NT2/D1 (cell line): Measurements from ENCODE around the gene KDM4B.

Experiments used
- DNase-seq: peaks from one replicate; pipeline ENCODE4 v3.0.0-alpha.2; 2011; ENCODE audit warnings: low read depth, low spot score
- H3K27me3 ChIP-seq: 2 replicates; pipeline ENCODE4 v1.6.0; 2011; ENCODE audit warnings: mild to moderate bottlenecking; ENCODE audit not compliant: insufficient read length, insufficient read depth
- H3K36me3 ChIP-seq: 2 replicates; pipeline ENCODE4 v1.6.1; 2011; ENCODE audit warnings: mild to moderate bottlenecking, low read length, mixed read lengths; ENCODE audit not compliant: insufficient read depth, insufficient read length
- H3K4me1 ChIP-seq: 2 replicates; pipeline ENCODE4 v1.5.1; 2011; ENCODE audit not compliant: insufficient read depth, insufficient read length
- H3K4me3 ChIP-seq: 2 replicates; pipeline ENCODE4 v1.5.1; 2011; ENCODE audit warnings: low read depth; ENCODE audit not compliant: insufficient read length
- H3K9ac ChIP-seq: 2 replicates; pipeline ENCODE4 v1.6.0; 2011; ENCODE audit warnings: low read depth; ENCODE audit not compliant: insufficient read length
- H3K9me3 ChIP-seq: 2 replicates; pipeline ENCODE4 v1.5.1; 2011; ENCODE audit warnings: mild to moderate bottlenecking, low read length; ENCODE audit not compliant: insufficient read depth
- SUZ12 ChIP-seq: IDR thresholded peaks from 2 replicates; pipeline ENCODE4 v1.6.1; 2011; ENCODE audit not compliant: insufficient read length, insufficient read depth; ENCODE audit errors: extremely low read depth
- YY1 ChIP-seq: IDR thresholded peaks from 2 replicates; pipeline ENCODE4 v1.6.1; 2011; ENCODE audit not compliant: insufficient read length, insufficient read depth
- ZNF274 ChIP-seq: IDR thresholded peaks from 2 replicates; pipeline ENCODE4 v1.6.1; 2011; ENCODE audit warnings: mild to moderate bottlenecking, low read depth, low read length

KDM4B gene

GRCh38 chr19:5152013-5152763 is 183.3 kb downstream of the KDM4B start:
- H3K27me3 ChIP-seq = no peaks in the 10 kb centered on the region
- DNase-seq = no peak
- no peaks in the 10 kb centered on the region for H3K9me3 ChIP-seq
- peaks cover 27% of the 10 kb centered on the region for H3K36me3 ChIP-seq
- no peak for TF ChIP-seq ZNF274
- TF ChIP-seq SUZ12 = no peak
- TF ChIP-seq YY1 = no peak
- H3K4me3 ChIP-seq = no peak overlapping the region
- H3K9ac ChIP-seq = peak overlapping the region; percentile 36
- H3K4me1 ChIP-seq = peaks cover 34% of the 10 kb centered on the region

GRCh38 chr19:5152767-5153532 is 184.0 kb downstream of the KDM4B start:
- Histone ChIP-seq H3K36me3 (peaks cover 21% of the 10 kb centered on the region), H3K9me3 (peaks cover 5% of the 10 kb centered on the region; the same call in 1 of the 2 replicates)
- DNase-seq = no peak

GRCh38 chr19:5153601-5154128 is 184.8 kb downstream of the KDM4B start:
- Histone ChIP-seq H3K9ac (peak overlapping the region; percentile 64), H3K9me3 (peaks cover 11% of the 10 kb centered on the region; the same call in 1 of the 2 replicates), H3K27me3 (no peaks in the 10 kb centered on the region), H3K4me1 (peaks cover 31% of the 10 kb centered on the region), H3K36me3 (peaks cover 18% of the 10 kb centered on the region), H3K4me3 (no peak overlapping the region)
- TF ChIP-seq ZNF274 (no peak), YY1 (no peak), SUZ12 (no peak)
- DNase-seq = no peak

More at GRCh38 chr19:5152767-5153532, 184.0 kb downstream of the KDM4B start:
- no peak for TF ChIP-seq SUZ12
- TF ChIP-seq ZNF274 = no peak
- no peak for TF ChIP-seq YY1
- Histone ChIP-seq H3K4me3 (no peak overlapping the region), H3K4me1 (peaks cover 31% of the 10 kb centered on the region), H3K27me3 (no peaks in the 10 kb centered on the region), H3K9ac (no peak overlapping the region)

GRCh38 chr19:5154129-5154798 is 185.4 kb downstream of the KDM4B start:
- peaks cover 14% of the 10 kb centered on the region for H3K36me3 ChIP-seq
- H3K9ac ChIP-seq = no peak overlapping the region
- no peak for TF ChIP-seq SUZ12
- no peaks in the 10 kb centered on the region for H3K27me3 ChIP-seq
- H3K4me1 ChIP-seq = peaks cover 31% of the 10 kb centered on the region
- DNase-seq = no peak
- H3K4me3 ChIP-seq = no peak overlapping the region
- peaks cover 17% of the 10 kb centered on the region; the same call in 1 of the 2 replicates for H3K9me3 ChIP-seq

GRCh38 chr19:5154799-5155426 is 186.0 kb downstream of the KDM4B start:
- H3K4me3 ChIP-seq = no peak overlapping the region
- no peak overlapping the region for H3K9ac ChIP-seq
- H3K36me3 ChIP-seq = peaks cover 10% of the 10 kb centered on the region
- TF ChIP-seq SUZ12 (no peak), YY1 (no peak), ZNF274 (no peak)
- H3K9me3 ChIP-seq = peaks cover 24% of the 10 kb centered on the region; the same call in 1 of the 2 replicates
- H3K4me1 ChIP-seq = peaks cover 29% of the 10 kb centered on the region
- DNase-seq = no peak
- no peaks in the 10 kb centered on the region for H3K27me3 ChIP-seq

GRCh38 chr19:5155586-5156210 is 186.8 kb downstream of the KDM4B start:
- TF ChIP-seq SUZ12 (no peak), YY1 (no peak), ZNF274 (no peak)
- Histone ChIP-seq H3K36me3 (peaks cover 10% of the 10 kb centered on the region), H3K9me3 (peaks cover 25% of the 10 kb centered on the region; the same call in 1 of the 2 replicates), H3K27me3 (no peaks in the 10 kb centered on the region), H3K9ac (no peak overlapping the region), H3K4me1 (peaks cover 24% of the 10 kb centered on the region), H3K4me3 (no peak overlapping the region)
- DNase-seq = no peak
